K562 (cell line): ENCODE data around the gene PTGR1. TPM values are rescaled to one million over a fixed set of nuclear protein-coding genes. Genes with fewer than 3 reads are reported as not detected.

Experiments
- BDP1 ChIP-seq: IDR thresholded peaks from 3 replicates; pipeline ENCODE4 v1.6.1; 2011; ENCODE audit not compliant: insufficient read length, insufficient read depth
- CREB3 ChIP-seq: fragments of 450-650 bp; conservative IDR thresholded peaks from 2 replicates; pipeline ENCODE4 v1.6.1; 2016; ENCODE audit warnings: missing genetic modification characterization, low read depth, mild to moderate bottlenecking, missing compliant biosample characterization, moderate library complexity
- CSDE1 ChIP-seq, 2 experiments: fragments of 450-650 bp; IDR thresholded peaks; 2 replicates each; pipeline ENCODE4 v1.6.1; 2016; ENCODE audit warnings: mild to moderate bottlenecking in 1 of 2
- E2F6 ChIP-seq, 2 experiments: IDR thresholded peaks; 2 replicates each; pipeline ENCODE4 v1.6.1; 2011; ENCODE audit warnings: borderline replicate concordance in 1 of 2, control low read depth in 1 of 2, low read depth in 1 of 2, low read length in 1 of 2, mild to moderate bottlenecking in 1 of 2, mixed read lengths in 1 of 2, moderate library complexity in 1 of 2; ENCODE audit not compliant: insufficient read depth in 1 of 2, insufficient read length in 1 of 2, poor library complexity in 1 of 2, severe bottlenecking in 1 of 2; ENCODE audit errors: extremely low read depth in 1 of 2
- E2F8 ChIP-seq: fragments of 450-650 bp; IDR thresholded peaks from 2 replicates; pipeline ENCODE4 v1.7.1; 2018; ENCODE audit warnings: mild to moderate bottlenecking, low read depth; ENCODE audit not compliant: partially characterized antibody
- FOXK2 ChIP-seq, 2 experiments: fragments of 450-650 bp; IDR thresholded peaks in 1 of 2; conservative IDR thresholded peaks in 1 of 2; 2 replicates each; pipeline ENCODE4 v1.6.1; 2016; ENCODE audit warnings: low read depth in 2 of 2, mild to moderate bottlenecking in 1 of 2
- HNRNPH1 ChIP-seq: fragments of 200-400 bp; formaldehyde crosslinking; optimal IDR thresholded peaks from 2 replicates; pipeline ENCODE3; 2017; ENCODE audit warnings: low read depth, mild to moderate bottlenecking, low read length, moderate library complexity
- MTA3 ChIP-seq: fragments of 450-650 bp; formaldehyde crosslinking; IDR thresholded peaks from 2 replicates; pipeline ENCODE4 v1.6.1; 2017; ENCODE audit warnings: mild to moderate bottlenecking, borderline replicate concordance
- PHB2 ChIP-seq: fragments of 450-650 bp; IDR thresholded peaks from 2 replicates; pipeline ENCODE4 v1.6.1; 2017; ENCODE audit warnings: low read depth
- RFX7 ChIP-seq: fragments of 250-450 bp; sonication (Bioruptor Pico); IDR thresholded peaks from 2 replicates; pipeline ENCODE4 v1.5.1; 2021; ENCODE audit warnings: mild to moderate bottlenecking
- SRF ChIP-seq, 2 experiments: fragments of 250-450, 450-650 bp in 1 of 2; sonication (Bioruptor Pico) in 1 of 2; sonication (generic) in 1 of 2; formaldehyde crosslinking; IDR thresholded peaks; 2 replicates each; pipeline versions ENCODE4 v1.5.0 to v1.5.1; 2020 to 2022; ENCODE audit warnings: mild to moderate bottlenecking in 1 of 2, missing genetic modification reagents in 1 of 2
- TAL1 ChIP-seq: fragments of 450-650 bp; IDR thresholded peaks from 2 replicates; pipeline ENCODE4 v1.6.1; 2016; ENCODE audit warnings: mild to moderate bottlenecking
- TRIM25 ChIP-seq: fragments of 450-650 bp; IDR thresholded peaks from 2 replicates; pipeline ENCODE4 v1.7.0; 2016; ENCODE audit warnings: borderline replicate concordance
- UBTF ChIP-seq, 2 experiments: IDR thresholded peaks; 2 replicates each; pipeline ENCODE4 v1.6.1; 2012; ENCODE audit warnings: improper control_type of control experiment in 2 of 2, low read depth in 2 of 2, low read length in 2 of 2, borderline replicate concordance in 1 of 2
- ZC3H11A ChIP-seq: IDR thresholded peaks from 2 replicates; pipeline ENCODE4 v1.6.1; 2012; ENCODE audit warnings: low read depth, low read length, improper control_type of control experiment
- ZKSCAN1 ChIP-seq: fragments of 150-350 bp; IDR thresholded peaks from 2 replicates; pipeline ENCODE4 v1.6.1; 2016; ENCODE audit warnings: low read depth, low read length
- ZNF12 ChIP-seq: sonication (generic); formaldehyde crosslinking; IDR thresholded peaks from 2 replicates; pipeline ENCODE4 v1.4.0; 2020; ENCODE audit warnings: mild to moderate bottlenecking, missing genetic modification reagents
- ZNF444 ChIP-seq: fragments of 250-450 bp; sonication (Bioruptor Pico); IDR thresholded peaks from 2 replicates; pipeline ENCODE4 v1.4.0; 2020; ENCODE audit warnings: mild to moderate bottlenecking, moderate library complexity
- ZNF445 ChIP-seq: fragments of 250-450 bp; sonication (Bioruptor Pico); IDR thresholded peaks from 2 replicates; pipeline ENCODE4 v1.4.0; 2020; ENCODE audit warnings: low read depth, mild to moderate bottlenecking, moderate library complexity
- ZNF583 ChIP-seq: fragments of 250-450 bp; sonication (Bioruptor Pico); IDR thresholded peaks from 2 replicates; pipeline ENCODE4 v1.4.0; 2020
- polyA plus RNA-seq, 8 experiments: library from polyadenylated mRNA; depleted of rRNA in 4 of 8; stranded (reverse) in 5 of 8; unstranded in 3 of 8; fragments of >200 nt; fragmentation: Nextera tagmentation in 2 of 8; fragmentation: Illumina TruSeq in 1 of 8; extraction: Ambion mirVana in 2 of 8; extraction: Trizol in 1 of 8; gene quantifications; 2 replicates each; pipeline versions ENCODE4 v1.2.1 to v1.2.3, GENCODE V29; 2011 to 2014; ENCODE audit warnings: inconsistent platforms in 1 of 8, missing spikeins in 1 of 8
- total RNA-seq, 7 experiments: library from RNA; depleted of rRNA in 6 of 7; stranded (reverse); fragments of >200 nt in 6 of 7; fragmentation: Illumina TruSeq in 2 of 7; extraction: Trizol in 2 of 7; gene quantifications; 2 replicates each; pipeline versions ENCODE4 v1.2.1 to v1.2.3, GENCODE V29; 2011 to 2021; ENCODE audit warnings: low replicate concordance in 1 of 7

Gene PTGR1
- total and polyA plus RNA-seq, 9 of the 15 experiments (the other 6 are each of a cell fraction or from before 2014, with no cell fraction given), result 0.22 TPM; not detected in 8

- TF ChIP-seq E2F8 (peak; percentile 80), ZNF445 (no peak), ZC3H11A (0 out of 2 replicates have a peak, but pooled peaks have one; percentile 17), ZNF583 (no peak), FOXK2 (conservative IDR thresholded peaks at IDR 0.05 in 1 of 2, IDR thresholded peaks at IDR 0.05 in 1 of 2; ENCODE audit: low read depth in 2 of 2) (peak; percentile 66 to 80; a peak in 3 of 4 replicates), PHB2 (no peak), MTA3 (0 out of 2 replicates have a peak, but pooled peaks have one; percentile 84), HNRNPH1 (no peak), CSDE1 (IDR thresholded peaks at IDR 0.05) (no peak), E2F6 (IDR thresholded peaks at IDR 0.05; ENCODE audit: borderline replicate concordance in 1 of 2, extremely low read depth in 1 of 2, insufficient read depth in 1 of 2, insufficient read length in 1 of 2, low read depth in 1 of 2, low read length in 1 of 2, poor library complexity in 1 of 2, severe bottlenecking in 1 of 2) (peak in 1 of 2 experiments; percentile 54), RFX7 (CRISPR knock-in tag) (no peak), TAL1 (0 out of 2 replicates have a peak, but pooled peaks have one; percentile 11), CREB3 (no peak), BDP1 (no peak), ZNF444 (CRISPR knock-in tag) (no peak), TRIM25 (no peak), UBTF (IDR thresholded peaks at IDR 0.05; ENCODE audit: borderline replicate concordance in 1 of 2, low read depth in 2 of 2, low read length in 2 of 2) (peak; percentile 100), ZKSCAN1 (peak; percentile 77), SRF (CRISPR knock-in tag; IDR thresholded peaks at IDR 0.05) (0 out of 4 replicates have a peak, but pooled peaks of 1 of the 2 experiments have one; percentile 5), ZNF12 (CRISPR knock-in tag) (peak; percentile 54; the same call in 1 of the 2 replicates)
Observed at GRCh38 chr9:111630964-111631213, 31.4 kb upstream of the PTGR1 start (continued).
